K562 (cell line): ENCODE results near the gene CCNY. TPM values are rescaled to one million over a fixed set of nuclear protein-coding genes. Genes with fewer than 3 reads are reported as not detected.

Experiments
- ATF2 ChIP-seq: sonication (generic); formaldehyde crosslinking; IDR thresholded peaks from 2 replicates; pipeline ENCODE4 v1.8.1; 2022; ENCODE audit warnings: missing genetic modification reagents
- BACH1 ChIP-seq: fragments of 200-800 bp; sonication (Bioruptor generic); IDR thresholded peaks from 2 replicates; pipeline ENCODE4 v1.6.1; 2016; ENCODE audit warnings: missing genetic modification characterization, missing compliant biosample characterization
- CBFA2T3 ChIP-seq: fragments of 450-650 bp; IDR thresholded peaks from 2 replicates; pipeline ENCODE4 v1.6.1; 2017
- CBFB ChIP-seq: sonication (generic); formaldehyde crosslinking; IDR thresholded peaks from 2 replicates; pipeline ENCODE4 v1.4.0; 2020; ENCODE audit warnings: mild to moderate bottlenecking, missing genetic modification reagents
- E2F6 ChIP-seq, 2 experiments: IDR thresholded peaks; 2 replicates each; pipeline ENCODE4 v1.6.1; 2011; ENCODE audit warnings: borderline replicate concordance in 1 of 2, control low read depth in 1 of 2, low read depth in 1 of 2, low read length in 1 of 2, mild to moderate bottlenecking in 1 of 2, mixed read lengths in 1 of 2, moderate library complexity in 1 of 2; ENCODE audit not compliant: insufficient read depth in 1 of 2, insufficient read length in 1 of 2, poor library complexity in 1 of 2, severe bottlenecking in 1 of 2; ENCODE audit errors: extremely low read depth in 1 of 2
- E2F8 ChIP-seq: fragments of 450-650 bp; IDR thresholded peaks from 2 replicates; pipeline ENCODE4 v1.7.1; 2018; ENCODE audit warnings: mild to moderate bottlenecking, low read depth; ENCODE audit not compliant: partially characterized antibody
- FUS ChIP-seq: fragments of 200-400 bp; formaldehyde crosslinking; optimal IDR thresholded peaks from 2 replicates; pipeline ENCODE3; 2017; ENCODE audit warnings: low read depth, low read length
- MCM7 ChIP-seq, 2 experiments: fragments of 450-650 bp; IDR thresholded peaks; 2 replicates each; pipeline ENCODE4 v1.6.1; 2016 to 2018
- MTA3 ChIP-seq: fragments of 450-650 bp; formaldehyde crosslinking; IDR thresholded peaks from 2 replicates; pipeline ENCODE4 v1.6.1; 2017; ENCODE audit warnings: mild to moderate bottlenecking, borderline replicate concordance
- NCOA1 ChIP-seq: fragments of 450-650 bp; IDR thresholded peaks from 2 replicates; pipeline ENCODE4 v1.6.1; 2016; ENCODE audit warnings: low read depth
- NFRKB ChIP-seq: fragments of 450-650 bp; IDR thresholded peaks from 2 replicates; pipeline ENCODE4 v1.6.1; 2016; ENCODE audit warnings: low read depth
- PKNOX1 ChIP-seq: fragments of 450-650 bp; IDR thresholded peaks from 2 replicates; pipeline ENCODE4 v1.6.1; 2016
- PRMT5 ChIP-seq: sonication (generic); formaldehyde crosslinking; IDR thresholded peaks from 2 replicates; pipeline ENCODE4 v1.5.0; 2020; ENCODE audit warnings: missing genetic modification reagents
- RHOXF2B ChIP-seq: fragments of 250-450 bp; sonication (Bioruptor Pico); conservative IDR thresholded peaks from 2 replicates; pipeline ENCODE4 v1.5.1; 2021
- SPI1 ChIP-seq: IDR thresholded peaks from 2 replicates; pipeline ENCODE4 v1.6.1; 2011; ENCODE audit warnings: low read depth, low read length, control low read depth, borderline replicate concordance
- TCF7 ChIP-seq: sonication (generic); IDR thresholded peaks from 2 replicates; pipeline ENCODE4 v1.6.1; 2016; ENCODE audit warnings: antibody characterized with exemption, borderline replicate concordance
- ZC3H8 ChIP-seq: fragments of 450-650 bp; IDR thresholded peaks from 2 replicates; pipeline ENCODE4 v1.6.1; 2017
- ZNF12 ChIP-seq: sonication (generic); formaldehyde crosslinking; IDR thresholded peaks from 2 replicates; pipeline ENCODE4 v1.4.0; 2020; ENCODE audit warnings: mild to moderate bottlenecking, missing genetic modification reagents
- ZNF280A ChIP-seq: fragments of 450-650 bp; IDR thresholded peaks from 2 replicates; pipeline ENCODE4 v1.6.1; 2018; ENCODE audit warnings: mild to moderate bottlenecking, low read depth; ENCODE audit not compliant: partially characterized antibody
- ZNF444 ChIP-seq: fragments of 250-450 bp; sonication (Bioruptor Pico); IDR thresholded peaks from 2 replicates; pipeline ENCODE4 v1.4.0; 2020; ENCODE audit warnings: mild to moderate bottlenecking, moderate library complexity
- ZNF778 ChIP-seq: fragments of 450-650 bp; formaldehyde crosslinking; IDR thresholded peaks from 2 replicates; pipeline ENCODE4 v1.4.0; 2020; ENCODE audit warnings: mild to moderate bottlenecking, moderate library complexity
- polyA plus RNA-seq, 8 experiments: library from polyadenylated mRNA; depleted of rRNA in 4 of 8; stranded (reverse) in 5 of 8; unstranded in 3 of 8; fragments of >200 nt; fragmentation: Nextera tagmentation in 2 of 8; fragmentation: Illumina TruSeq in 1 of 8; extraction: Ambion mirVana in 2 of 8; extraction: Trizol in 1 of 8; gene quantifications; 2 replicates each; pipeline versions ENCODE4 v1.2.1 to v1.2.3, GENCODE V29; 2011 to 2014; ENCODE audit warnings: inconsistent platforms in 1 of 8, missing spikeins in 1 of 8
- total RNA-seq, 7 experiments: library from RNA; depleted of rRNA in 6 of 7; stranded (reverse); fragments of >200 nt in 6 of 7; fragmentation: Illumina TruSeq in 2 of 7; extraction: Trizol in 2 of 7; gene quantifications; 2 replicates each; pipeline versions ENCODE4 v1.2.1 to v1.2.3, GENCODE V29; 2011 to 2021; ENCODE audit warnings: low replicate concordance in 1 of 7

Gene CCNY
- total and polyA plus RNA-seq, 9 of the 15 experiments (the other 6 are each of a cell fraction or from before 2014, with no cell fraction given), result 8.4 to 109 (median 38.6) TPM

GRCh38 chr10:35413985-35414861 lies 77.9 kb downstream of the CCNY start (continued):
- TF ChIP-seq CBFB (CRISPR knock-in tag) (no peak), ZC3H8 (no peak), FUS (no peak), TCF7 (no peak), ATF2 (0 out of 2 replicates have a peak, but pooled peaks have one; percentile 49), E2F6 (IDR thresholded peaks at IDR 0.05; ENCODE audit: borderline replicate concordance in 1 of 2, extremely low read depth in 1 of 2, insufficient read depth in 1 of 2, insufficient read length in 1 of 2, low read depth in 1 of 2, low read length in 1 of 2, poor library complexity in 1 of 2, severe bottlenecking in 1 of 2) (peak; percentile 50 to 69), ZNF280A (no peak), PKNOX1 (no peak), RHOXF2B (no peak), ZNF12 (CRISPR knock-in tag) (no peak), PRMT5 (no peak), E2F8 (peak; percentile 45), SPI1 (peak; percentile 84), NCOA1 (peak; percentile 83), MTA3 (0 out of 2 replicates have a peak, but pooled peaks have one; percentile 49), NFRKB (no peak), CBFA2T3 (peak; percentile 89), BACH1 (tag) (no peak), ZNF444 (CRISPR knock-in tag) (no peak), ZNF778 (CRISPR knock-in tag) (no peak), MCM7 (IDR thresholded peaks at IDR 0.05) (no peak)
